ENCODE data around the gene PRIM1. TPM values are rescaled to one million over a fixed set of nuclear protein-coding genes. Genes with fewer than 3 reads are reported as not detected.
A peak's percentile ranks its signal among the peaks of the same experiment; 100 is the strongest.

The PRIM1 gene
- total and polyA plus RNA-seq, 7 experiments from 2014 or later, result 11.5 to 55.1 (median 27.5) TPM

DNA sequence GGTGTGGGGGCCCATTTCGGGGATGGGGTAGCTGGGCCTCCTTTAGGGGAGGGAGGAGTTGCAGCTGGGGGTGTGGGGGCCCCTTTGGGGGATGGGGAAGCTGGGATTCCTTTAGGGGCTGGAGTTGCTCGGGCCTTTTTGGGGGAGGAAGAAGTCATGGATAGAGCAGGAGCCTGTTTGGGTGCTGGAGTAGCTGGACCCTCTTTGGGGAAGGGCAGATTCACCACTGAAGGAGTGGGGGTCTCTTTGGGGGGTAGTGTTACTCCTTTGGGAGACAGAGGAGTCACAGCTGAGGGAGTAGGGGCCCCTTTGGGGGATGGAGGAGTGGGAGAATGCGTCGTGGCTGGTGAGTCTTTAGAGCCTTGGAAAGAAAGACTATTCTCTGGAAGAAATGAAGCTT is 33.5 kb downstream of the PRIM1 start:
- intact Hi-C loops (cut with micrococcal nuclease), result no loop called here
- ChIA-PET CTCF (interaction anchor here (0.6 kb wide), 2 partner anchors 26 to 267 kb away, joined by 3 to 5 read pairs; no protein-coding TSS in a partner anchor), POLR2A (interaction anchor here (0.6 to 1.7 kb wide), 4 partner anchors 31 to 369 kb away, joined by 3 to 4 read pairs (median 4); partner anchors contain the start of gene PTGES3)
- Mint-ChIP-seq H3K27me3 (no peaks in the 10 kb centered on the region), H3K4me1 (peaks cover 65 to 76% (median 69%) of the 10 kb centered on the region in 7 donors), H3K4me3 (peak overlapping the region in 6 of 10 donors; percentile 27 to 97 (median 46)), H3K36me3 (peaks cover 5 to 47% (median 27%) of the 10 kb centered on the region in 5 donors), H3K27ac (peak overlapping the region in 7 of 9 donors; percentile 62 to 94 (median 82)), H3K9me3 (no peaks in the 10 kb centered on the region)
- H3K36me3 ChIP-seq (ENCODE audit: control insufficient read depth in 2 of 3, insufficient read depth in 3 of 3, low read length in 3 of 3), result peaks cover 28 to 73% (median 33%) of the 10 kb centered on the region in 3 experiments
- ATAC-seq (no peak), DNase-seq (no peak)
- H3K27me3 ChIP-seq (ENCODE audit: control insufficient read depth in 2 of 2, insufficient read depth in 2 of 2, low read length in 2 of 2), result no peaks in the 10 kb centered on the region
- H3K27ac ChIP-seq (ENCODE audit: low read depth, low read length), result peak overlapping the region; percentile 87
- no peaks in the 10 kb centered on the region for H3K9me3 ChIP-seq (ENCODE audit: control insufficient read depth in 2 of 3, low read length in 3 of 3)
- H3K4me3 ChIP-seq (ENCODE audit: low read length), result no peak overlapping the region
- peaks cover 45 to 48% of the 10 kb centered on the region in 2 donors for H3K4me1 ChIP-seq (ENCODE audit: control insufficient read depth in 2 of 2, insufficient read depth in 2 of 2, low read length in 2 of 2)

DNA sequence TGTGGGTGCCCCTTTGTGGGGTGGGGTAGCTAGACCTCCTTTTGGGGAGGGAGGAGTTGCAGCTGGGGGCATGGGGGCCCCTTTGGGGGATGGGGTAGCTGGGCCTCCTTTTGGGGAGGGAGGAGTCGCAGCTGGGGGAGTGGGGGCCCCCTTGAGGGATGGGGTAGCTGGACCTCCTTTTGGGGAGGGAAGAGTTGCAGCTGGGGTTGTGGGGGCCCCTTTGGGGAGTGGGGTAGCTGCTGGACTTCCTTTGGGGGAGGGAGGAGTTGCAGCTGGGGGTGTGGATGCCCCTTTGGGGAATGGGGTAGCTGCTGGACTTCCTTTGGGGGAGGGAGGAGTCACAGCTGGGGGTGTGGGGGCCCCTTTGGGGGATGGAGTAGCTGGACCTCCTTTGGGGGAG is 34.0 kb downstream of the PRIM1 start:
- no peak overlapping the region for H3K4me3 ChIP-seq (ENCODE audit: low read length)
- Mint-ChIP-seq H3K27ac (no peak overlapping the region), H3K4me3 (no peak overlapping the region), H3K36me3 (peaks cover 6 to 49% (median 31%) of the 10 kb centered on the region in 5 donors), H3K27me3 (no peaks in the 10 kb centered on the region), H3K9me3 (no peaks in the 10 kb centered on the region), H3K4me1 (peaks cover 61 to 71% (median 65%) of the 10 kb centered on the region in 7 donors)
- ATAC-seq (no peak), DNase-seq (no peak)
- H3K36me3 ChIP-seq (ENCODE audit: control insufficient read depth in 2 of 3, insufficient read depth in 3 of 3, low read length in 3 of 3), result peaks cover 30 to 78% (median 38%) of the 10 kb centered on the region in 3 experiments
- H3K27ac ChIP-seq (ENCODE audit: low read depth, low read length), result peak overlapping the region; percentile 87
- POLR2A ChIA-PET, result interaction anchor here (0.6 to 1.7 kb wide), 4 partner anchors 30 to 1235 kb away, joined by 3 to 4 read pairs (median 4); partner anchors contain the start of gene PTGES3
- intact Hi-C loops (cut with micrococcal nuclease), result no loop called here
- no peaks in the 10 kb centered on the region for H3K27me3 ChIP-seq (ENCODE audit: control insufficient read depth in 2 of 2, insufficient read depth in 2 of 2, low read length in 2 of 2)
- H3K9me3 ChIP-seq (ENCODE audit: control insufficient read depth in 2 of 3, low read length in 3 of 3), result no peaks in the 10 kb centered on the region
- CTCF ChIA-PET, result interaction anchor here (0.6 kb wide), 1 partner anchor 266 kb away, joined by 3 read pairs; no protein-coding TSS in a partner anchor
- peaks cover 41 to 44% of the 10 kb centered on the region in 2 donors for H3K4me1 ChIP-seq (ENCODE audit: control insufficient read depth in 2 of 2, insufficient read depth in 2 of 2, low read length in 2 of 2)

DNA sequence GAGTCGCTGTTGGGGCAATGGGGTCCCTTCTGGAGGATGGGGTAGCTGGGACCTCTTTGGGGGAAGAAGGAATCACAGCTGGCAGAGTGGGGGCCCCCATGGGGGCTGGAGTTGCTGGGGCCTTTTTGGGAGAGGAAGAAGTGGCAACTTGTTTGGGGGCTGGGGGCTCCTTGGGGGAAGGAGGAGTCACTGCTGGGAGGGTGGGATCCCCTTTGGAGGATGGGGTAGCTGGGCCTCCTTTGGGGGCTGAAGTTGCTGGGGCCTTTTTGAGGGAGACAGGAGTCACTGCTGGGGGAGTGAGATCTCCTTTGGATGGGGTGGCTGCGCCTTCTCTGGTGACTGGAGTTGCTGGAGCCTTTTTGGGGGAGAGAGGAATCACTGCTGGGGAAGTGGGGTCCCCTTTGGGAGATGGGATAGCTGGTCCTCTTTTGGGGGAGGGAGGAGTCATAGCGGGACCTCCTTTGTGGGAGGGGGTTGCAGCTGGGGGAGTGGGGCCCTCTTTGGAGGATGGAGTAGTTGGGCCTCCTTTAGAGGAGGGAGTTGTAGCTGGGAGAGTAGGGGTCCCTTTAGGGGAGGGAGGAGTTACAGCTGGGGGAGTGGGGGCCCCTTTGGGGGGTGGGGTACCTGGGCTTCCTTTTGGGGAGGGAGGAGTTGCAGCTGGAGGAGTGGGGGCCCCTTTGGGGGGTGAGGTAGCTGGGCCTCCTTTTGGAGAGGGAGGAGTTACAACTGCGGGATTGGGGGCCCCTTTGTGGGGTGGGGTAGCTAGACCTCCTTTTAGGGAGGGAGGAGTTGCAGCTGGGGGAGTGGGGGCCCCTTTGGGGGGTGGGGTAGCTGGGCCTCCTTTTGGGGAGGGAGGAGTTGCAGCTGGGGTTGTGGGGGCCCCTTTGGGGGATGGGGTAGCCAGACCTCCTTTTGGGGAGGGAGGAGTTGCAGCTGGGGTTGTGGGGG is 34.9 kb downstream of the PRIM1 start:
- H3K4me1 ChIP-seq (ENCODE audit: control insufficient read depth in 2 of 2, insufficient read depth in 2 of 2, low read length in 2 of 2), result peaks cover 32 to 34% of the 10 kb centered on the region in 2 donors
- no peak overlapping the region for H3K4me3 ChIP-seq (ENCODE audit: low read length)
- peaks cover 39 to 87% (median 44%) of the 10 kb centered on the region in 3 experiments for H3K36me3 ChIP-seq (ENCODE audit: control insufficient read depth in 2 of 3, insufficient read depth in 3 of 3, low read length in 3 of 3)
- H3K36me3 Mint-ChIP-seq, result peaks cover 10 to 54% (median 39%) of the 10 kb centered on the region in 5 donors
- H3K27me3 Mint-ChIP-seq, result no peaks in the 10 kb centered on the region
- no peaks in the 10 kb centered on the region for H3K27me3 ChIP-seq (ENCODE audit: control insufficient read depth in 2 of 2, insufficient read depth in 2 of 2, low read length in 2 of 2)
- H3K27ac Mint-ChIP-seq, result peak overlapping the region in 7 of 9 donors; percentile 44 to 88 (median 79)
- peak overlapping the region; percentile 55 for H3K27ac ChIP-seq (ENCODE audit: low read depth, low read length)
- no peak for ATAC-seq
- H3K4me3 Mint-ChIP-seq, result peak overlapping the region in 2 of 10 donors; percentile 13 to 65
- no peak for DNase-seq
- ChIA-PET CTCF (no interaction called here), POLR2A (interaction anchor here (0.8 to 2.3 kb wide), 3 partner anchors 8 to 1234 kb away, joined by 4 to 9 read pairs (median 9); partner anchors contain the start of gene NACA)
- H3K9me3 Mint-ChIP-seq, result no peaks in the 10 kb centered on the region
- intact Hi-C loops (cut with micrococcal nuclease), result no loop called here
- no peaks in the 10 kb centered on the region for H3K9me3 ChIP-seq (ENCODE audit: control insufficient read depth in 2 of 3, low read length in 3 of 3)
- H3K4me1 Mint-ChIP-seq, result peaks cover 55 to 63% (median 57%) of the 10 kb centered on the region in 7 donors

DNA sequence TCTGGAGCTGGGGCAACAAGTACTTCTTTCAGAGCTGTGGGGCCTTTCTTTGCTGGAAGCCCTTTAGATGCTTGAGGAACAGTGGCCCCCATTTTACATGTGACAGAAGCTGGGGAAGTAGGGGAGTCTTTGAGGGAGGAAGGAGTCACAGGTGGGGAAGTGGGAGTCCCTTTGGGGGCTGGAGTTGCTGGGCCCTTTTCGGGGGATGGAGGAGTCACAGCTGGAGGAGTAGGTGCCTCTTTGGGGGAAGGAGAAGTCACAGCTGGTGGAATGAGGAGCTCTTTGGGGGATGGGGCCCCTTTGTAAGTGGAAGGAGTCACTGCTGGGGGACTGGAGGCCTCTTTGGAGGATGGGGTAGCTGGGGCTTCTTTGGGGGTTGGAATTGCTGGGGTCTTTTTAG is 35.7 kb downstream of the PRIM1 start:
- H3K36me3 ChIP-seq (ENCODE audit: control insufficient read depth in 2 of 3, insufficient read depth in 3 of 3, low read length in 3 of 3), result peaks cover 40 to 85% (median 44%) of the 10 kb centered on the region in 3 experiments
- ChIA-PET POLR2A (interaction anchor here (0.7 to 2.3 kb wide), 3 partner anchors 9 to 19 kb away, joined by 3 to 9 read pairs (median 9); partner anchors contain the start of gene NACA), CTCF (interaction anchor here (0.7 kb wide), 1 partner anchor 468 kb away, joined by 3 read pairs; no protein-coding TSS in a partner anchor)
- Mint-ChIP-seq H3K27me3 (no peaks in the 10 kb centered on the region), H3K4me1 (peaks cover 48 to 57% (median 50%) of the 10 kb centered on the region in 7 donors), H3K36me3 (peaks cover 10 to 58% (median 38%) of the 10 kb centered on the region in 5 donors), H3K27ac (peak overlapping the region; percentile 16 to 87 (median 64)), H3K9me3 (no peaks in the 10 kb centered on the region), H3K4me3 (peak overlapping the region in 4 of 10 donors; percentile 13 to 41 (median 24))
- H3K27me3 ChIP-seq (ENCODE audit: control insufficient read depth in 2 of 2, insufficient read depth in 2 of 2, low read length in 2 of 2), result no peaks in the 10 kb centered on the region
- H3K27ac ChIP-seq (ENCODE audit: low read depth, low read length), result peak overlapping the region; percentile 55
- intact Hi-C loops (cut with micrococcal nuclease), result no loop called here
- DNase-seq (no peak), ATAC-seq (no peak)
- H3K4me1 ChIP-seq (ENCODE audit: control insufficient read depth in 2 of 2, insufficient read depth in 2 of 2, low read length in 2 of 2), result peaks cover 24 to 29% of the 10 kb centered on the region in 2 donors
- no peaks in the 10 kb centered on the region for H3K9me3 ChIP-seq (ENCODE audit: control insufficient read depth in 2 of 3, low read length in 3 of 3)
- H3K4me3 ChIP-seq (ENCODE audit: low read length), result no peak overlapping the region

DNA sequence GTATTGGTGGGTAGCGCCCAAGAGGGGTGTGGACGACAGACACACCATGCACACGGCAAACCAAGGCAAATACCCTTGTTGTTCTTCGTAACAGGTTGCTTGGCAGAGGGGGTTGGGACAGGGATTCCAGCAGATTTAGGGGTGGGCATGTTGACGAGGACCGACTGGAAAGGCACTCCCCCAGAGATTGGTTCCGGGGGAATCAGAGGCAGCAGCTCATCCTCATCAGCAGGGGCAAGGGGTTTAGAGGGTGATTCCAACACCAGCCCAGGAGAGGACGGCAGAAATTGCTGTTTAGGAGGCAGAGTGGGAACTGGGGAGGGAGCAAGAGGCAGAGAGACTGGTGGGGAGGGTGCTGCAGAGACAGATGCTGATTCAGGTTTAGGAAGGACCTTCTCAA is 36.3 kb downstream of the PRIM1 start:
- no peaks in the 10 kb centered on the region for H3K9me3 Mint-ChIP-seq
- Histone ChIP-seq H3K27ac (ENCODE audit: low read depth, low read length) (peak overlapping the region; percentile 12), H3K4me3 (ENCODE audit: low read length) (no peak overlapping the region), H3K4me1 (ENCODE audit: control insufficient read depth in 2 of 2, insufficient read depth in 2 of 2, low read length in 2 of 2) (peaks cover 18 to 22% of the 10 kb centered on the region in 2 donors), H3K27me3 (ENCODE audit: control insufficient read depth in 2 of 2, insufficient read depth in 2 of 2, low read length in 2 of 2) (no peaks in the 10 kb centered on the region), H3K36me3 (ENCODE audit: control insufficient read depth in 2 of 3, insufficient read depth in 3 of 3, low read length in 3 of 3) (peaks cover 40 to 79% (median 44%) of the 10 kb centered on the region in 3 experiments), H3K9me3 (ENCODE audit: control insufficient read depth in 2 of 3, low read length in 3 of 3) (no peaks in the 10 kb centered on the region)
- no peaks in the 10 kb centered on the region for H3K27me3 Mint-ChIP-seq
- peaks cover 42 to 52% (median 50%) of the 10 kb centered on the region in 7 donors for H3K4me1 Mint-ChIP-seq
- peak overlapping the region in 2 of 10 donors; percentile 15 to 41 for H3K4me3 Mint-ChIP-seq
- CTCF ChIA-PET, result interaction anchor here (0.7 kb wide), 1 partner anchor 469 kb away, joined by 3 read pairs; no protein-coding TSS in a partner anchor
- intact Hi-C loops (cut with micrococcal nuclease), result no loop called here
- peak overlapping the region in 8 of 9 donors; percentile 7 to 87 (median 64) for H3K27ac Mint-ChIP-seq
- ATAC-seq, result no peak
- H3K36me3 Mint-ChIP-seq, result peaks cover 15 to 60% (median 41%) of the 10 kb centered on the region in 5 donors
- POLR2A ChIA-PET, result interaction anchor here (0.7 to 2.3 kb wide), 2 partner anchors 10 to 19 kb away, joined by 3 to 9 read pairs; partner anchors contain the start of gene NACA
- no peak for DNase-seq

DNA sequence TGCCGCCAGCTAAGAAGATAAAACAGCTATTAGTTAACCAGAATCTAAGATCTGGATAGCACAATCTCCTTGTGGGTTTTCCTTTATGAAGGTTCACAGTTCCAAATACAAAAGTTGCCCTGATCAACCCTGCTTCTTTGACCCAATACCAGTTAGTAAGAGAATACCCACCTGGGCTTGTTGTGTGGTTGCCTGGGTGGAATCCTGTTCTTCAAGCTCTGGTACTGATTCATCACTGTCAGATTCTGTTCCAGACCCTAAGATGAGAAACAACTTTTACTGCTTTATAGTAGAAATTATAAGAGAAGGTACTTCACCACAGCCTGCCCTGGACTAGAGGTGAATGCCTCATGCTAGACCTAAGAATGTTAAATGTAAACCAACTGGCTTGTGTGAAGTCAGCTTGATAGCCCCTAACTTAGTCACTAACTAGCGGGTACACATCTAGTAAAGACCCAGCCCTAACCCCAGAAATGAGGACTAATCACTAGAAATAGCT is 37.6 kb downstream of the PRIM1 start:
- DNase-seq, result no peak
- Histone ChIP-seq H3K27me3 (ENCODE audit: control insufficient read depth in 2 of 2, insufficient read depth in 2 of 2, low read length in 2 of 2) (no peaks in the 10 kb centered on the region), H3K36me3 (ENCODE audit: control insufficient read depth in 2 of 3, insufficient read depth in 3 of 3, low read length in 3 of 3) (peaks cover 33 to 66% (median 37%) of the 10 kb centered on the region in 3 experiments), H3K4me1 (ENCODE audit: control insufficient read depth in 2 of 2, insufficient read depth in 2 of 2, low read length in 2 of 2) (peaks cover 6 to 9% of the 10 kb centered on the region in 2 donors), H3K9me3 (ENCODE audit: control insufficient read depth in 2 of 3, low read length in 3 of 3) (no peaks in the 10 kb centered on the region), H3K4me3 (ENCODE audit: low read length) (no peak overlapping the region), H3K27ac (ENCODE audit: low read depth, low read length) (peak overlapping the region; percentile 12)
- Mint-ChIP-seq H3K9me3 (no peaks in the 10 kb centered on the region), H3K4me3 (no peak overlapping the region), H3K27ac (peak overlapping the region in 3 of 9 donors; percentile 8 to 47 (median 23)), H3K27me3 (no peaks in the 10 kb centered on the region), H3K4me1 (peaks cover 28 to 39% (median 37%) of the 10 kb centered on the region in 7 donors), H3K36me3 (peaks cover 15 to 47% (median 32%) of the 10 kb centered on the region in 5 donors)
- ChIA-PET POLR2A (interaction anchor here (0.8 kb wide), 1 partner anchor 25 kb away, joined by 3 read pairs; no protein-coding TSS in a partner anchor), CTCF (no interaction called here)
- intact Hi-C loops (cut with micrococcal nuclease), result no loop called here
- no peak for ATAC-seq
